ENCODE measurements around the gene TCP11. TPM values are rescaled to one million over a fixed set of nuclear protein-coding genes. Genes with fewer than 3 reads are reported as not detected.

TCP11 gene
- total RNA-seq, result not detected

GRCh38 chr6:35141007-35141655 is at the start of gene TCP11:
Gene TCP11, minus strand, starts transcription at chr6:35141339. Its CDS starts 469 bp downstream, at chr6:35140870.

Other genes starting within 250 kb of the TCP11 start
- gene SCUBE3, start 72.6 kb upstream of the TCP11 start, total RNA-seq, result not detected
- 10 to 100 TPM; 39.6 to 41.6 TPM for gene ZNF76, start 118.4 kb upstream of the TCP11 start, total RNA-seq
- 100 to 1,000 TPM; 207 to 219 TPM for gene DEF6, start 156.5 kb upstream of the TCP11 start, total RNA-seq
- gene PPARD, start 201.2 kb upstream of the TCP11 start, total RNA-seq, result 10 to 100 TPM; 29.9 to 31.9 TPM

All from activated naive CD4-positive, alpha-beta T cell treated with anti-CD3 and anti-CD28 coated beads, Interleukin-2, amount 10 ng/mL, durations not matched to agents 5 hours and 36 hours (primary cell).